ENCODE results near the gene ADA.
A peak's percentile ranks its signal among the peaks of the same experiment; 100 is the strongest.

The ADA gene

DNA sequence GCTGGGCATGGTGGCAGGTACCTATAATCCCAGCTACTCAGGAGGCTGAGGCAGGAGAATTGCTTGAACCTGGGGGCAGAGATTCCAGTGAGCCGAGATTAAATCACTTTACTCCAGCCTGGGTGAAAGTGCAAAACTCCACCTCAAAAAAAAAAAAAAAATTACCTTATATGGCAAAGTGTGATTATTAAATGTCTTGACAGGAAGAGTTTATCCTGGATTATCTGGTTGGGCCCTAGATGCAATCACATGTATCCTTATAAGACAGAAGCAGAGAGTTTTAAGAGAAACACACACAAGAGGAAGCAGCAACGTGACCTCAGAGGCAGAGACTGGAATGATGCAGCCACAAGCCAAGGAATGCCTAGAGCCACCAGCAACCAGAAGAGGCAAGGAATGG, 11.0 kb downstream of the ADA start:
- no peak overlapping the region for H3K9ac ChIP-seq (ENCODE audit: low read length in 5 of 5)
- H3K9me3 ChIP-seq (ENCODE audit: control insufficient read depth in 5 of 5, low read length in 5 of 5): peaks cover 0 to 4% (median 4%) of the 10 kb centered on the region in 5 donors
- H3K27me3 ChIP-seq (ENCODE audit: control insufficient read depth in 5 of 5, insufficient read depth in 4 of 5, low read length in 5 of 5): no peaks in the 10 kb centered on the region
- no peak overlapping the region for H3K27ac ChIP-seq (ENCODE audit: low read depth, low read length)
- H3K4me1 ChIP-seq (ENCODE audit: control insufficient read depth in 5 of 5, insufficient read depth in 5 of 5, low read length in 5 of 5): peaks cover 26 to 54% (median 45%) of the 10 kb centered on the region in 5 donors
- no peak overlapping the region for H3K4me3 ChIP-seq (ENCODE audit: low read depth in 1 of 5, low read length in 5 of 5)
- H3K36me3 ChIP-seq (ENCODE audit: control insufficient read depth in 5 of 5, insufficient read depth in 5 of 5, low read length in 5 of 5): peaks cover 0 to 7% (median 5%) of the 10 kb centered on the region in 5 donors

DNA sequence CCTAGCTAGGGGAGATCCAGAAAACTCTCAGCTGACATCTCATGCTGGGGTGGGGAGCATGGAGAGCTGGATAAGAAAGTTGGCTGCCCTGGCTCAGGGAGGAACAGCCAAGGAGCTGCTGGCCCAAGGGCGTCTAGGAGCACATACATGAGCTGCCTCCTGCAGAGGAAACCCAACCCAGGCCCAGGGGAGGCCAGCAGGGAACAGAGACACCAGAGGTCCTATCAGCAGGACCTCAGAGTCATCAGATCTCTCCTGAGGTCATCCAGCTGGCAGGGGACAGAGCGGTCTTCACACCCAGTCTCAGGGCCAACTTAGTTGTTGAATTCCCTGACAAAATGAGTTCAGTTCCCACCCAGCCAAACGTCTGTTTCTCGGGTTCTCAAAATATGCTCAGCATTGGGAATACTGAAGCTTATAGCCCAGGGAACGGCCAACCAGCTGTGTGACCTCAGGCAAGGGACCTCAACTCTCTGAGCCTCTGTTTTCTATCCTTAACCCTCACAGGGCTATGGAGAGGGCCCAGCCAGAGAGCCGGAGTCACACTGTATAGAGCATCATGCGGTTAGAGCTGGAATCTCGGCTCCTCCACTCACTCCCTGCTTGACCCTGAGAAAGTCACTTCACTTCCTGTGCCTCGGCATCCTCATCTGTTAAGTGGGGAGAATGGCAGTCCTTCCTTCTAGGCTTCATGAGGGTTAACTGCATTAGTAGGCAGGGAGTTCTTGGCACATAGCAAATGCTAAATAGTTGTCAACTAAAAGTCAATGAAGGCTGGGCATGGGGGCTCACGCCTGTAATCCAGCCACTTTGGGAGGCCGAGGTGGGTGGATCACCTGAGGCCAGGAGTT, 13.8 kb downstream of the ADA start:
- Histone ChIP-seq H3K9me3 (ENCODE audit: control insufficient read depth in 5 of 5, low read length in 5 of 5) (peaks cover 0 to 4% (median 4%) of the 10 kb centered on the region in 5 donors), H3K36me3 (ENCODE audit: control insufficient read depth in 5 of 5, insufficient read depth in 5 of 5, low read length in 5 of 5) (peaks cover 0 to 21% (median 14%) of the 10 kb centered on the region in 5 donors), H3K27ac (ENCODE audit: low read depth, low read length) (peak overlapping the region; percentile 56), H3K4me3 (ENCODE audit: low read depth in 1 of 5, low read length in 5 of 5) (no peak overlapping the region), H3K9ac (ENCODE audit: low read length in 5 of 5) (peak overlapping the region in 2 of 5 donors; percentile 23 to 28), H3K4me1 (ENCODE audit: control insufficient read depth in 5 of 5, insufficient read depth in 5 of 5, low read length in 5 of 5) (peaks cover 9 to 40% (median 34%) of the 10 kb centered on the region in 5 donors), H3K27me3 (ENCODE audit: control insufficient read depth in 5 of 5, insufficient read depth in 4 of 5, low read length in 5 of 5) (no peaks in the 10 kb centered on the region)

DNA sequence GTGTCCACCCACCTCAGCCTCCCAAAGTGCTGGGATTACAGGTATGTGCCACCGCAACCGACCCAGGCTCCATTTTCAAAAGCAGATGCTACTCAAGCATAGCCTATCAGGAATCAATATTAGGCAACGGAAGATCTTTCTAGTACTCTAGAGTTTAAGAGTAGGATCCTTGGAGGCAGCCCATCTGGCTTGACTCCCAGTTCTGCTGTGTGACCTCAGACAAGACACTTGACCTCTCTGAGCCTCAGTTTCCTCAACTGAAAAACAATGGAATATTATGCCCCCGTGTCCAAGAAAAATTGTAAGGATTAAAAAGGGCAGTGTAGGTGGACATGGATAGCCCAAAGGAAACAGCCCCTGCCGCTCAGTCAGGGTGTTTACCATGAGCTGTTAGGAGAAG, 14.5 kb downstream of the ADA start:
- H3K9me3 ChIP-seq (ENCODE audit: control insufficient read depth in 5 of 5, low read length in 5 of 5): peaks cover 0 to 4% (median 4%) of the 10 kb centered on the region in 5 donors
- no peak overlapping the region for H3K4me3 ChIP-seq (ENCODE audit: low read depth in 1 of 5, low read length in 5 of 5)
- no peak overlapping the region for H3K9ac ChIP-seq (ENCODE audit: low read length in 5 of 5)
- H3K27me3 ChIP-seq (ENCODE audit: control insufficient read depth in 5 of 5, insufficient read depth in 4 of 5, low read length in 5 of 5): no peaks in the 10 kb centered on the region
- H3K36me3 ChIP-seq (ENCODE audit: control insufficient read depth in 5 of 5, insufficient read depth in 5 of 5, low read length in 5 of 5): peaks cover 0 to 21% (median 14%) of the 10 kb centered on the region in 5 donors
- H3K4me1 ChIP-seq (ENCODE audit: control insufficient read depth in 5 of 5, insufficient read depth in 5 of 5, low read length in 5 of 5): peaks cover 7 to 38% (median 34%) of the 10 kb centered on the region in 5 donors
- peak overlapping the region; percentile 56 for H3K27ac ChIP-seq (ENCODE audit: low read depth, low read length)

DNA sequence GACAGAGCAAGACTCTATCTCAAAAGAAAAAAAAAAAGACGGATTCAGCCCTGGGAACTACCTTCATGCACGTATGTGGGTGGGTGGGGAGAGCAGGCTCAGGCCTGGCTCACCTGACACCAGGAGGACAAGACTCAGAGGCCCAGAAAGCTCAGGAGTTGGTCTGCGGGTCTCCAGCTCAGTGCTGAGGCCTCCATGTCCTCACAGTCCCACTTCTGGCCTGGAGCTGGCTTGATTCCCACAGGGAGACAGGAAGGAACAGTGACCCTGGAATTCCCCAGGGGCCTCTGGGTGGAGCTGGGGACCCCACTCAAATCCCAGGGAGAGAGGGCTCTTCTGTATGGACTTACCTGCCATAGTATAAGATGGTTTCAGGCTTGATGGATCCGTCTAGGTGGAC, 15.6 kb downstream of the ADA start:
- Histone ChIP-seq H3K9ac (ENCODE audit: low read length in 5 of 5) (no peak overlapping the region), H3K27me3 (ENCODE audit: control insufficient read depth in 5 of 5, insufficient read depth in 4 of 5, low read length in 5 of 5) (no peaks in the 10 kb centered on the region), H3K9me3 (ENCODE audit: control insufficient read depth in 5 of 5, low read length in 5 of 5) (peaks cover 0 to 4% (median 3%) of the 10 kb centered on the region in 5 donors), H3K4me1 (ENCODE audit: control insufficient read depth in 5 of 5, insufficient read depth in 5 of 5, low read length in 5 of 5) (peaks cover 5 to 31% (median 25%) of the 10 kb centered on the region in 5 donors), H3K36me3 (ENCODE audit: control insufficient read depth in 5 of 5, insufficient read depth in 5 of 5, low read length in 5 of 5) (peaks cover 0 to 21% (median 14%) of the 10 kb centered on the region in 5 donors), H3K27ac (ENCODE audit: low read depth, low read length) (no peak overlapping the region), H3K4me3 (ENCODE audit: low read depth in 1 of 5, low read length in 5 of 5) (no peak overlapping the region)

DNA sequence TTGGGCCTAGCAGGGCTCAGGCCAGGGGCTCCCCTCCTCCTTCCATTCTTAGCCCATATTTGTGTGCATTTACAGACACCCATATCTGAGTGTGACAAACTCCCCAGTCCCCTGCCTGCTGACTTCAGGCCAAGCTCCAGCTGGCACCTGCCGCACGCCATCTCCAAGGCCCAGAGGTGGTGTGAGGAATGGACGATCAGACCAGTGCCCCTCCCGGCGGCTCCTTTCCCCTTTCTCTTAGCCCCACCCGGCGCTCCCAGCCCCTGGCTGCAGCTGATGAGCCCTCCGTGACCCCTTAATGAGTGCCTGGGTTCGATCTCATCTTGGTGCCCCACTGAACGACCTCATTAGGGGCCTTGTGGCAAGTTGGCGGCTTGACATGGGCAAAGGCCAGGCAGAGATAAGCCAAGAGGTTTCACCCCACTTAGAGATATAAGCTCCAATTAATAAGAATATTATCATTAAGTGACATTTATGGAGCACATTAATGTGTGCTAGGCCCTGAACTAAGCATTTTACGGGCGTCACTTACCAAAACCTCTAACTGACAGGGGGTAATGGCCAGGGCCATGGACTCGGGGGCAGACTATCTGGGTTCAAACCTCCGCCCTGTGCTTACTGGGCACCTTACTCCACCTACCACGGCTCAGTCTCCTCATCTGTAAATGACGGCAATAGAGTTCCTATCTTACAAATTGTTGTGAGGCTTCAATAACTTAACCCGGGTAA, 17.5 kb downstream of the ADA start:
- Histone ChIP-seq H3K36me3 (ENCODE audit: control insufficient read depth in 5 of 5, insufficient read depth in 5 of 5, low read length in 5 of 5) (peaks cover 0 to 24% (median 14%) of the 10 kb centered on the region in 5 donors), H3K27ac (ENCODE audit: low read depth, low read length) (no peak overlapping the region), H3K9ac (ENCODE audit: low read length in 5 of 5) (no peak overlapping the region), H3K27me3 (ENCODE audit: control insufficient read depth in 5 of 5, insufficient read depth in 4 of 5, low read length in 5 of 5) (no peaks in the 10 kb centered on the region), H3K4me3 (ENCODE audit: low read depth in 1 of 5, low read length in 5 of 5) (no peak overlapping the region), H3K9me3 (ENCODE audit: control insufficient read depth in 5 of 5, low read length in 5 of 5) (no peaks in the 10 kb centered on the region), H3K4me1 (ENCODE audit: control insufficient read depth in 5 of 5, insufficient read depth in 5 of 5, low read length in 5 of 5) (peaks cover 5 to 31% (median 25%) of the 10 kb centered on the region in 5 donors)

DNA sequence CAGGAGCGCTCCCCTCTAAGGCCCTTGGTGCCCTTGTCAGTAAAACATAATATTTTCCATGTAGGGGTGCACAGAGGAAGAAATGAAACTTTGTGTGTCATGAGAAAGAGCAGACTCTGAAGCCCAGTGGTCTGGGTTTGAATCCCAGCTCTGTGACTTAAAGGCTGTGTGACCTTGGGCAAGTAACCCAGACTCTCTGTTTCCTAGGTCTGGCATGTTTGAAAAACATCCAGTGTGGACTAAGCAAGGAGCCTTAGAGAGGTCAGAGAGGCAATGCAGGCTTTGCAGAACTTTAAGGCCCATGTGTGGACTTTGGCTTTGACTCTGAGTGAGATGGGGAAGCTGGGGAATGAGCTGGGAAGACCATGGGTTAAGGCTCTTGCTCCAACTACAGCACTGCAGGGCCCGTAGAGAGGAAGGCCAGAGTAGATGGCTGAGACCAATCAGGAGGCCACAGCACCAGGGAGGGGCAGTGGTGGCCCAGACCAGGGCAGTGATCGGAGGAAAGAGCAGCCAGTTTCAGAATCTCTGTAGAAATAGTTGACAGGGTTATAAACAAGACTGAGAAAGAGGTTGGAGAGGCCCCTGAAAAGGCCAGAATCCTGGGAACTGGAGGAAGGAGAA, 18.2 kb downstream of the ADA start:
- Histone ChIP-seq H3K4me3 (ENCODE audit: low read depth in 1 of 5, low read length in 5 of 5) (no peak overlapping the region), H3K9ac (ENCODE audit: low read length in 5 of 5) (peak overlapping the region in 1 of 5 donors; percentile 10), H3K27me3 (ENCODE audit: control insufficient read depth in 5 of 5, insufficient read depth in 4 of 5, low read length in 5 of 5) (no peaks in the 10 kb centered on the region), H3K4me1 (ENCODE audit: control insufficient read depth in 5 of 5, insufficient read depth in 5 of 5, low read length in 5 of 5) (peaks cover 5 to 31% (median 25%) of the 10 kb centered on the region in 5 donors), H3K9me3 (ENCODE audit: control insufficient read depth in 5 of 5, low read length in 5 of 5) (no peaks in the 10 kb centered on the region), H3K36me3 (ENCODE audit: control insufficient read depth in 5 of 5, insufficient read depth in 5 of 5, low read length in 5 of 5) (peaks cover 0 to 26% (median 18%) of the 10 kb centered on the region in 5 donors), H3K27ac (ENCODE audit: low read depth, low read length) (no peak overlapping the region)

DNA sequence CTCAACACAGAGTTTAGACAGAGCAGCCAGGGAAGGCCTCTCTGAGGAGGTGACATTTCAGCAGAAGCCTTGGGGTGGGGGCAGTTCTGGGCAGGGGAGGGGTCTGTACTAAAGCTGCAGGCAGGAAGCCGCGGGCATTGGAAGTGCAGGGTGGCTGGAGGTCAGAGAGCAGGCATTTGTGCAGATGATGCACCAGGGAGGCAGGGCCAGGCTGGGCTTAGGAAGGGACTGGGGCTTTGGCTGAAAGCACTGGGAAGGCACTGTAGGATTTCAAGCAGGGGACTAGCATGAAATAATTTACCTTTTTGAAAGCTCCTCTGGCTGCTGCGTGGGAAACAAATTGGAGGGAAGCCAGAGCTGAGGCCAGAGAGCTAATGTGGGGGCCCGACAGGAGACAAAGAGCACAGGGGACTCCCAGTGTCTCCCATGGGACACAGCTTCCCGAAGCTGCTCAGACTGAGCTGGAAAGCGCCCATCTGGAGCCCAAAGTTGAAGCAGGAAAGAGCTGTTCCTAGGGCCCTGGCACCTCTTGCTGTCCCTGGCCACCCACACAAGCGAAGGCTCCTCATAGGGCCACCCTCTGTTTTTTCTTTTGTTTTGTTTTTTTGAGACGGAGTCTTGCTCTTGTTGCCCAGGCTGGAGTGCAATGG, 19.3 kb downstream of the ADA start:
- Histone ChIP-seq H3K36me3 (ENCODE audit: control insufficient read depth in 5 of 5, insufficient read depth in 5 of 5, low read length in 5 of 5) (peaks cover 0 to 34% (median 23%) of the 10 kb centered on the region in 5 donors), H3K4me1 (ENCODE audit: control insufficient read depth in 5 of 5, insufficient read depth in 5 of 5, low read length in 5 of 5) (peaks cover 3 to 22% (median 16%) of the 10 kb centered on the region in 5 donors), H3K27me3 (ENCODE audit: control insufficient read depth in 5 of 5, insufficient read depth in 4 of 5, low read length in 5 of 5) (no peaks in the 10 kb centered on the region), H3K4me3 (ENCODE audit: low read depth in 1 of 5, low read length in 5 of 5) (no peak overlapping the region), H3K9ac (ENCODE audit: low read length in 5 of 5) (no peak overlapping the region), H3K27ac (ENCODE audit: low read depth, low read length) (no peak overlapping the region), H3K9me3 (ENCODE audit: control insufficient read depth in 5 of 5, low read length in 5 of 5) (no peaks in the 10 kb centered on the region)

DNA sequence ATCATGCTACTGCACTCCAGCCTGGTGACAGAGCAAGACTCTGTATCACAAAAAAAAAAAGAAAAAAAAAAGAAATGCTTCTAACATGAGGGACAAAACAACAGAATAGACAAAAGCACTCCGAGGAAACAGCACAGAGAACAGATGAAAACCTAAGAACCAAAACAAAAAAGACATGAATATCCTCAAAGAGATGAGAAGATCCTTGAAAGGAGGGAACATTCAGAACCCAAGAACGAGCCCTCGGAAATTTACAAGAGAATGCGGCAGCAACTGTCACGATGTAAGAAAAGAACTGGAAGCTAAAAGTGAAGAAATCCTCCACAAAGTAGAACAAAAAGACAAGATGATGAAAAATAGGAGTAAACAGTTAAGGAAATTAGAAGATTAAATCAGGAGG, 21.2 kb downstream of the ADA start:
- H3K27me3 ChIP-seq (ENCODE audit: control insufficient read depth in 5 of 5, insufficient read depth in 4 of 5, low read length in 5 of 5): no peaks in the 10 kb centered on the region
- no peaks in the 10 kb centered on the region for H3K9me3 ChIP-seq (ENCODE audit: control insufficient read depth in 5 of 5, low read length in 5 of 5)
- peaks cover 0 to 18% (median 13%) of the 10 kb centered on the region in 5 donors for H3K4me1 ChIP-seq (ENCODE audit: control insufficient read depth in 5 of 5, insufficient read depth in 5 of 5, low read length in 5 of 5)
- no peak overlapping the region for H3K27ac ChIP-seq (ENCODE audit: low read depth, low read length)
- no peak overlapping the region for H3K4me3 ChIP-seq (ENCODE audit: low read depth in 1 of 5, low read length in 5 of 5)
- no peak overlapping the region for H3K9ac ChIP-seq (ENCODE audit: low read length in 5 of 5)
- peaks cover 0 to 45% (median 27%) of the 10 kb centered on the region in 5 donors for H3K36me3 ChIP-seq (ENCODE audit: control insufficient read depth in 5 of 5, insufficient read depth in 5 of 5, low read length in 5 of 5)

DNA sequence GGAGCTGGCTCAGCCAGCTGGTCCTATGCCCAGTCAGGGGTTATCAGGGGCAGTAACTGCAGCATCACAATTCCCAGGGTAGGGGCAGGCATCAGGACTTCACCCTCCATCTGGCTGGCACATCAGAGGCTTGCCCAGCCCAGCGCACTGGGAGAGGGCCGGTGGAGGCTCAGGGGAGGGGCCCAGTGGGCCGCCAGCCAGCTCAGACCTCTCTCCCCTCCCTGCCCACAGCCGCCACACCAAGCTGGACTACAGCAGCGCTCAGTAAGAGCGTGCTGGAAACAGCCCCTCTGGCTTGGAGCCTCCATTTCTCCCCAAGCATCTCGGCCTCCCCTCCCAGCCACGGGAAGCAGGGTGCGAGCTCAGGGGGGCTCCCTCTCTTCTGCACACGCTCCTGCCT, 22.0 kb downstream of the ADA start:
- Histone ChIP-seq H3K9me3 (ENCODE audit: control insufficient read depth in 5 of 5, low read length in 5 of 5) (no peaks in the 10 kb centered on the region), H3K27me3 (ENCODE audit: control insufficient read depth in 5 of 5, insufficient read depth in 4 of 5, low read length in 5 of 5) (no peaks in the 10 kb centered on the region), H3K4me1 (ENCODE audit: control insufficient read depth in 5 of 5, insufficient read depth in 5 of 5, low read length in 5 of 5) (peaks cover 0 to 18% (median 13%) of the 10 kb centered on the region in 5 donors), H3K36me3 (ENCODE audit: control insufficient read depth in 5 of 5, insufficient read depth in 5 of 5, low read length in 5 of 5) (peaks cover 0 to 45% (median 24%) of the 10 kb centered on the region in 5 donors), H3K27ac (ENCODE audit: low read depth, low read length) (no peak overlapping the region), H3K9ac (ENCODE audit: low read length in 5 of 5) (no peak overlapping the region), H3K4me3 (ENCODE audit: low read depth in 1 of 5, low read length in 5 of 5) (no peak overlapping the region)
